Tibial artery (tissue), 4 donors: ENCODE measurements around the gene MUTYH.
A peak's percentile ranks its signal among the peaks of the same experiment; 100 is the strongest.

Experiments
- DNase-seq, 2 donors: peaks; one replicate each; pipeline ENCODE4 v3.0.0-alpha.2; 2019
- H3K27ac ChIP-seq, 2 donors: fragments of 200-600 bp; sonication (generic) in 1 of 2; 1 replicate in 1 of 2; 2 replicates in 1 of 2; pipeline ENCODE4 v1.5.1; 2018 to 2019; ENCODE audit warnings: mild to moderate bottlenecking in 1 of 2
- H3K27me3 ChIP-seq, 2 donors: fragments of 200-600 bp; sonication (generic) in 1 of 2; one replicate each; pipeline versions ENCODE4 v1.5.1 to v1.6.0; 2016 to 2019
- H3K36me3 ChIP-seq, 3 donors: fragments of 200-600 bp; sonication (generic) in 2 of 3; one replicate each; pipeline ENCODE4 v1.5.1; 2016 to 2019; ENCODE audit warnings: mild to moderate bottlenecking in 2 of 3
- H3K4me1 ChIP-seq, 4 donors: fragments of 200-600 bp; sonication (generic) in 2 of 4; 1 replicate in 3 of 4; 2 replicates in 1 of 4; pipeline ENCODE4 v1.5.1; 2016 to 2019
- H3K4me3 ChIP-seq, 2 donors: fragments of 200-600 bp; sonication (generic) in 1 of 2; 1 replicate in 1 of 2; 2 replicates in 1 of 2; pipeline ENCODE4 v1.5.1; 2018 to 2019; ENCODE audit warnings: mild to moderate bottlenecking in 2 of 2
- H3K9me3 ChIP-seq, 3 donors: fragments of 200-600 bp; sonication (generic) in 1 of 3; one replicate each; pipeline ENCODE4 v1.5.1; 2016 to 2019
- CTCF ChIP-seq, 2 experiments: fragments of 200-600 bp in 1 of 2; fragments of 450-650 bp in 1 of 2; IDR thresholded peaks; one replicate each; pipeline ENCODE4 v1.5.1; 2017 to 2019; ENCODE audit warnings: antibody characterized with exemption in 2 of 2, mild to moderate bottlenecking in 1 of 2, moderate library complexity in 1 of 2
- intact Hi-C: fragments of 100-400 bp; cut with DNase I; formaldehyde crosslinking; loops from one replicate; pipeline ENCODE4 v1.15.0; 2023; ENCODE audit warnings: low total_unique reads

MUTYH gene

DNA sequence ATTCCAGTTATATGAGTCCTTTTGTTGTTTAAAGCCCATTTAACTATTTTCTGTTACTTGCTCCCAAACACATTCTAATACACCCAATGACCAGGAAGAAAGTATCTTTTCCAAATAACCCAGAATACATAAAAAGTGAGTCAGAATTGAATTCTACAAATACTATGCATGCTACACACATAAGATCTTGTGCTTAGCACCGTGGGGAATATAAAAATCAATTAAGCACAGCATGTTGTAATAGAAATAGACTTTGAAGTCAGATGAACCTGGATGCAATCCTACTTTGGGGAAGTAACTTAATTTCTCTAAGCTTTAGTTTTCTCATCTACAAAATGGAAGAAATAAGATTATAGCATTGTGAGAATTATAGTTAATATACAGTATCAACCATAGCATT is 40.5 kb upstream of the MUTYH start:
- intact Hi-C loops: no loop called here
- H3K4me3 ChIP-seq: no peak overlapping the region
- no peak overlapping the region for H3K27ac ChIP-seq
- peaks cover 0 to 13% (median 7%) of the 10 kb centered on the region in 4 donors for H3K4me1 ChIP-seq
- no peaks in the 10 kb centered on the region for H3K36me3 ChIP-seq
- TF ChIP-seq CTCF (IDR thresholded peaks at IDR 0.05): no peak
- no peaks in the 10 kb centered on the region for H3K9me3 ChIP-seq
- no peak for DNase-seq
- H3K27me3 ChIP-seq: no peaks in the 10 kb centered on the region

DNA sequence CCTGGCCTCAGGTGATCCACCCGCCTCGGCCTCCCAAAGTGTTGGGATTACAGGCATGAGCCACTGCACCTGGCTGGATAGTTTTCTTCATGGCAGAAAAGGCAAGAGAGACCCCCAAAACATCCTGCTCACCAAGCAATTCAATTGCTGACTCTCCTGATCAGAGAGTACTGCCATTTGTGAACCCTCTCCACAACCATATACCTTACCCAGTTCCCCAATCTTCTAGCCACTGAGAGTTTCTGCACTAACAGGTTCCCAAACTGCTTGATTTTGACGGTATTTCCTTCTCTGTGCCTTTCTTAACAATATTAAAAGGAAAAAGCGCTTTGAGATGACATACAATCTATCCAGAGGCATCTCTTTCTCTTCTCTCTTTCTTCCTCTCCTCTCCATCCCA is 39.9 kb upstream of the MUTYH start:
- no peaks in the 10 kb centered on the region for H3K9me3 ChIP-seq
- no peak for DNase-seq
- TF ChIP-seq CTCF (IDR thresholded peaks at IDR 0.05): no peak
- peaks cover 0 to 19% (median 10%) of the 10 kb centered on the region in 4 donors for H3K4me1 ChIP-seq
- intact Hi-C loops: no loop called here
- H3K4me3 ChIP-seq: no peak overlapping the region
- H3K27me3 ChIP-seq: no peaks in the 10 kb centered on the region
- H3K27ac ChIP-seq: no peak overlapping the region
- no peaks in the 10 kb centered on the region for H3K36me3 ChIP-seq

DNA sequence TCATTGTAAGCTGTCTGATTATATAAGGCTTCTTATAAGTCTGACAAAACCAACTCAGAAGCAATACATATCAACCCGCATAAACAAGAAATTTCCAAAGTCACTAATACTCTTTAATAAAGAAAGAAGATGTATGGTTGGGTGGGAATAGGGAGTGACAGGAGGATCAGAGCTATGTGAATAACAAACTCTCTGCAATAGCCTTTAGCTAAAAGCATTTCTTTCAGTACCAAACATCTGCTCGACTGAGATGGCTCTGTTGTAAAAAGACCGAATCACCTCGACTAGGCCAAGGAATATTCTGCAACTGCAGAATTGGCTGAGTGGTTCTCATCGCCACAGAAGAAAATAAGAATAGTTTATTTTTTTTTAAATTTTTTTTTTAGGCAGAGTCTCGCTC is 39.3 kb upstream of the MUTYH start:
- Histone ChIP-seq H3K4me3 (no peak overlapping the region), H3K27ac (no peak overlapping the region), H3K9me3 (no peaks in the 10 kb centered on the region), H3K27me3 (no peaks in the 10 kb centered on the region), H3K36me3 (no peaks in the 10 kb centered on the region), H3K4me1 (peaks cover 0 to 25% (median 12%) of the 10 kb centered on the region in 4 donors)
- no peak for DNase-seq
- no peak for TF ChIP-seq CTCF (IDR thresholded peaks at IDR 0.05)
- intact Hi-C loops: no loop called here

GRCh38 chr1:45378184-45378583 is 37.9 kb upstream of the MUTYH start:
- peaks cover 0 to 38% (median 15%) of the 10 kb centered on the region in 4 donors for H3K4me1 ChIP-seq
- H3K4me3 ChIP-seq: no peak overlapping the region
- intact Hi-C loops: no loop called here
- H3K36me3 ChIP-seq: no peaks in the 10 kb centered on the region
- no peak for DNase-seq
- no peak overlapping the region for H3K27ac ChIP-seq
- TF ChIP-seq CTCF (IDR thresholded peaks at IDR 0.05): no peak
- no peaks in the 10 kb centered on the region for H3K27me3 ChIP-seq
- H3K9me3 ChIP-seq: no peaks in the 10 kb centered on the region

DNA sequence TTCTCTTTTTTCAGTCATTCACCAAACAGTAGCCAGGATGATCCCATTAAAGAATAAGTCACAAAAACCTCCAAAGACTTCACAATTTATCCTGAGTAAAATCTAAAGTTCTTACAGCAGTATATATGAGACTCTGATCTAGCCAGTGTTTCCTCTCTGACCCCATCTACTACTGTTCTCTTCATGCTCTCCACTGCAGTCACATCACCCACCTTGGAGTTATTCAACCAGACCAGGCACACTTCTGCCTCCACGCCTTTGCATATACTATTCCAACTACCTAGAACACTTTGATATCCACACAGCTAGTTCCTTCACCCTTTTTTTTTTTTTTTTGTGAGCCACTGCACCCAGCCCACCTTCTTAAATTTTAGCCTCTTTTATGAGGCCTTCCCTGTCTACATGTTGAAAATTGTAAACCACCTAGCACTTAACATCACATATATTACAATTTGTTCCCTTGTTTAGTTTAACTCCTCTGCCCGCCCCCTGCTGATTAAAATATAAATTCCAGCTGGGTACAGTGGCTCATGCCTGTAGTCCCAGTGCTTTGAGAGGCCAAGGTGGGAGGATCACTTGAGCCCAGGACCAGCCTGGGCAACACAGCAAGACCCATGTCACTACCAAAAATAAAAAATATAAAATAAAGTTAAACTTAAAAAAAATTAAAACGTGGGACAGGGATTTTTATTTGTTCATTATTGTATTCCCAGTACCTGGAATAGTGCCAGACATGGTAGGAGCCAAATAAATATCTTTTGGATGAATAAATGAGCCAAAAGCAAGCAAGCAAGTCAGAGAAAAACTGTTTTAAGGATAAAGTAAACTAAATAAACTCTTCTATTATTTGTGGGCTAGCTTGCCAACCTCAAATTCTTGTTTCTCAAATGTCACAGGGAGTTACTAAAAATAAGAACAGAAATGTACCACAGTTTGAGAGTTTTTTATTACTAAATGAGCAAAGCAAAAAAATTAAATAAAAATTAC is 35.2 kb upstream of the MUTYH start:
- TF ChIP-seq CTCF (IDR thresholded peaks at IDR 0.05): peak in 1 of 2 experiments; percentile 5
- Histone ChIP-seq H3K27me3 (no peaks in the 10 kb centered on the region), H3K4me1 (peaks cover 0 to 38% (median 15%) of the 10 kb centered on the region in 4 donors), H3K27ac (peak overlapping the region; percentile 54 to 72), H3K36me3 (no peaks in the 10 kb centered on the region), H3K9me3 (no peaks in the 10 kb centered on the region), H3K4me3 (no peak overlapping the region)
- intact Hi-C loops: no loop called here
- no peak for DNase-seq
